PC-3 (cell line): ENCODE data around the gene NYAP2. TPM values are rescaled to one million over a fixed set of nuclear protein-coding genes. Genes with fewer than 3 reads are reported as not detected.

Experiments used
- ATAC-seq: fragments of 200-7000 bp; cut with Tn5 transposase; 2 replicates; pipeline ENCODE4 v1.9.1; 2020; ENCODE audit warnings: mild to moderate bottlenecking, moderate library complexity
- BruUV-seq: library from RNA; stranded (reverse); fragments of 400-500 nt; replicated peaks from 2 replicates; lab custom pipeline; 2021; lab: Mats Ljungman, UMichigan
- CTCF ChIA-PET: fragments of 300-600 bp; sonication (Branson Sonifier 250); formaldehyde crosslinking; loops from one replicate; lab custom pipeline; 2022; ENCODE audit warnings: antibody characterized with exemption; lab: Charles Lee
- POLR2A ChIA-PET: fragments of 300-600 bp; sonication (Branson Sonifier 250); formaldehyde crosslinking; loops from one replicate; lab custom pipeline; 2022; ENCODE audit warnings: antibody characterized with exemption; ENCODE audit not compliant: unreplicated experiment; lab: Charles Lee
- DNase-seq: peaks from one replicate; pipeline ENCODE4 v3.0.0-alpha.2; 2015
- H2AFZ ChIP-seq: fragments of 300-600 bp; sonication (generic); 2 replicates; pipeline ENCODE4 v1.6.0; 2016; ENCODE audit warnings: antibody characterized with exemption, low read length
- H3F3A ChIP-seq: fragments of 300-600 bp; sonication (generic); one replicate; pipeline ENCODE4 v1.6.0; 2017; ENCODE audit warnings: antibody characterized with exemption, low read length, control low read depth, mild to moderate bottlenecking; ENCODE audit not compliant: unreplicated experiment
- H3K27ac ChIP-seq: fragments of 300-600 bp; sonication (generic); 2 replicates; pipeline ENCODE4 v1.5.1; 2016; ENCODE audit warnings: mild to moderate bottlenecking, low read length
- H3K27me3 ChIP-seq: fragments of 300-600 bp; sonication (generic); 2 replicates; pipeline ENCODE4 v1.6.1; 2016; ENCODE audit warnings: low read length, mixed read lengths
- H3K36me3 ChIP-seq: fragments of 300-600 bp; sonication (generic); 2 replicates; pipeline ENCODE4 v1.6.1; 2016; ENCODE audit warnings: low read depth, mixed run types, low read length, mixed read lengths
- H3K4me1 ChIP-seq: fragments of 300-600 bp; sonication (generic); 2 replicates; pipeline ENCODE4 v1.5.1; 2016; ENCODE audit warnings: low read length; ENCODE audit not compliant: insufficient read depth
- H3K4me2 ChIP-seq: fragments of 300-600 bp; sonication (generic); 2 replicates; pipeline ENCODE4 v1.6.0; 2016; ENCODE audit warnings: low read length
- H3K4me3 ChIP-seq: fragments of 300-600 bp; sonication (generic); 2 replicates; pipeline ENCODE4 v1.5.1; 2016; ENCODE audit warnings: mild to moderate bottlenecking, low read length, mixed read lengths
- H3K79me2 ChIP-seq: fragments of 300-600 bp; sonication (generic); 2 replicates; pipeline ENCODE4 v1.6.1; 2017; ENCODE audit warnings: low read length, mixed read lengths
- H3K9ac ChIP-seq: fragments of 300-600 bp; sonication (generic); 2 replicates; pipeline ENCODE4 v1.6.0; 2016; ENCODE audit warnings: mild to moderate bottlenecking, low read length
- H3K9me2 ChIP-seq: fragments of 300-600 bp; sonication (generic); replicated peaks from 2 replicates; pipeline ENCODE4 v1.6.1; 2016; ENCODE audit warnings: mixed run types, low read length, mixed read lengths
- H3K9me3 ChIP-seq: fragments of 300-600 bp; sonication (generic); 2 replicates; pipeline ENCODE4 v1.6.1; 2016; ENCODE audit warnings: low read length, mixed read lengths
- H4K20me1 ChIP-seq: fragments of 300-600 bp; sonication (generic); 2 replicates; pipeline ENCODE4 v1.6.1; 2016; ENCODE audit warnings: low read length, mixed read lengths
- CTCF ChIP-seq: fragments of 300-600 bp; sonication (generic); conservative IDR thresholded peaks from 2 replicates; pipeline ENCODE4 v1.5.1; 2017; ENCODE audit warnings: antibody characterized with exemption, low read depth, mild to moderate bottlenecking, low read length
- EZH2 ChIP-seq: fragments of 300-600 bp; sonication (generic); IDR thresholded peaks from one replicate; pipeline ENCODE4 v1.6.1; 2017; ENCODE audit warnings: antibody characterized with exemption, mild to moderate bottlenecking, low read length; ENCODE audit not compliant: unreplicated experiment
- EZH2phosphoT487 ChIP-seq: fragments of 300-600 bp; sonication (generic); IDR thresholded peaks from 2 replicates; pipeline ENCODE4 v1.6.1; 2018; ENCODE audit warnings: mild to moderate bottlenecking, antibody characterized with exemption, low read length, borderline replicate concordance
- intact Hi-C: fragments of 100-400 bp; cut with micrococcal nuclease; formaldehyde crosslinking; loops from 2 replicates; pipeline ENCODE4 v1.9.0; 2023
- total RNA-seq: library from RNA; depleted of rRNA; stranded (reverse); fragments of >200 nt; gene quantifications from 2 replicates; pipeline ENCODE4 v1.2.3, GENCODE V29; 2014

NYAP2 gene
- total RNA-seq, 1 experiment from 2014 or later, result not detected

- CTCF ChIA-PET, result no interaction called here
- no peak for TF ChIP-seq EZH2phosphoT487
- POLR2A ChIA-PET, result no interaction called here
- no peaks in the 10 kb centered on the region for H3K36me3 ChIP-seq
- no peak for DNase-seq
- H3K4me2 ChIP-seq, result no peak overlapping the region
- no TSS peak for BruUV-seq
- intact Hi-C loops, result no loop called here
- no peaks in the 10 kb centered on the region for H3K9me3 ChIP-seq
- no peaks in the 10 kb centered on the region for H3F3A ChIP-seq
- H3K9me2 ChIP-seq, result no peaks in the 10 kb centered on the region
- no peaks in the 10 kb centered on the region for H3K4me1 ChIP-seq
- H3K9ac ChIP-seq, result no peak overlapping the region
- no peaks in the 10 kb centered on the region for H3K79me2 ChIP-seq
- ATAC-seq, result no peak
- H3K4me3 ChIP-seq, result no peak overlapping the region
- no peak overlapping the region for H2AFZ ChIP-seq
- H4K20me1 ChIP-seq, result no peaks in the 10 kb centered on the region
- peaks cover 14% of the 10 kb centered on the region for H3K27me3 ChIP-seq
- no peak overlapping the region for H3K27ac ChIP-seq
These were observed 174.1 kb downstream of the NYAP2 start for GRCh38 chr2:225573603-225574002.

GRCh38 chr2:225574582-225575138, 175.2 kb downstream of the NYAP2 start:
- no peaks in the 10 kb centered on the region for H3K9me3 ChIP-seq
- no TSS peak for BruUV-seq
- H3K36me3 ChIP-seq, result no peaks in the 10 kb centered on the region
- ChIA-PET CTCF (no interaction called here), POLR2A (no interaction called here)
- peaks cover 20% of the 10 kb centered on the region for H3K27me3 ChIP-seq
- H3K79me2 ChIP-seq, result no peaks in the 10 kb centered on the region
- TF ChIP-seq EZH2phosphoT487, result no peak
- no peak for TF ChIP-seq EZH2
- H2AFZ ChIP-seq, result no peak overlapping the region
- H3K4me1 ChIP-seq, result no peaks in the 10 kb centered on the region
- no peaks in the 10 kb centered on the region for H4K20me1 ChIP-seq
- H3K4me2 ChIP-seq, result no peak overlapping the region
- H3F3A ChIP-seq, result no peaks in the 10 kb centered on the region
- intact Hi-C loops, result no loop called here
- H3K4me3 ChIP-seq, result no peak overlapping the region
- no peak overlapping the region for H3K27ac ChIP-seq
- no peak for ATAC-seq
- no peak overlapping the region for H3K9ac ChIP-seq
- H3K9me2 ChIP-seq, result no peaks in the 10 kb centered on the region
- DNase-seq, result no peak

- peaks cover 37% of the 10 kb centered on the region for H3K27me3 ChIP-seq
- H3K27ac ChIP-seq, result no peak overlapping the region
- H3F3A ChIP-seq, result no peaks in the 10 kb centered on the region
- no peak overlapping the region for H3K9ac ChIP-seq
- DNase-seq (no peak), ATAC-seq (no peak)
- no peak overlapping the region for H3K4me3 ChIP-seq
- H3K36me3 ChIP-seq, result no peaks in the 10 kb centered on the region
- ChIA-PET POLR2A (no interaction called here), CTCF (no interaction called here)
- H3K4me1 ChIP-seq, result no peaks in the 10 kb centered on the region
- no peaks in the 10 kb centered on the region for H3K79me2 ChIP-seq
- no TSS peak for BruUV-seq
- no peak overlapping the region for H2AFZ ChIP-seq
- no peaks in the 10 kb centered on the region for H4K20me1 ChIP-seq
- H3K4me2 ChIP-seq, result no peak overlapping the region
- H3K9me2 ChIP-seq, result no peaks in the 10 kb centered on the region
- TF ChIP-seq EZH2 (no peak), CTCF (no peak), EZH2phosphoT487 (no peak)
- H3K9me3 ChIP-seq, result no peaks in the 10 kb centered on the region
- intact Hi-C loops, result no loop called here
These were observed 181.6 kb downstream of the NYAP2 start for GRCh38 chr2:225581135-225581534.
